K562 (cell line): ENCODE measurements around the gene GNRHR. TPM values are rescaled to one million over a fixed set of nuclear protein-coding genes. Genes with fewer than 3 reads are reported as not detected.
A peak's percentile ranks its signal among the peaks of the same experiment; 100 is the strongest.

Source experiments
- ATAC-seq: fragments of 200-7000 bp; cut with Tn5 transposase; 3 replicates; pipeline ENCODE4 v1.9.1; 2020; ENCODE audit warnings: moderate library complexity
- BruUV-seq: library from RNA; stranded (reverse); fragments of 400-500 nt; replicated peaks from 2 replicates; lab custom pipeline; 2021; lab: Mats Ljungman, UMichigan
- CTCF ChIA-PET: fragments of 300-600 bp; formaldehyde crosslinking; extraction: SDS; loops from one replicate; lab custom pipeline; 2021; ENCODE audit warnings: low intra/inter-chr PET ratio; lab: Yijun Ruan, JAX
- POLR2A ChIA-PET: fragments of 300-600, 350-650 bp; sonication (Branson Sonifier 250); formaldehyde crosslinking; extraction: SDS; loops from one replicate; lab custom pipeline; 2021; ENCODE audit warnings: antibody characterized with exemption, inconsistent platforms; lab: Yijun Ruan, JAX
- DNase-seq, 4 experiments: peaks; one replicate each; pipeline versions ENCODE4 v3.0.0 to v3.0.0-alpha.2; 2011 to 2018; ENCODE audit warnings: low spot score in 3 of 4, mixed read lengths in 3 of 4; ENCODE audit errors: extremely low read depth in 1 of 4
- FAIRE-seq: peaks from 2 replicates; lab custom pipeline; 2011; peaks lifted over from hg19 to GRCh38; lab: Jason Lieb, UNC
- H2AFZ ChIP-seq: 2 replicates; pipeline ENCODE4 v1.6.0; 2011; ENCODE audit warnings: low read depth, low read length, control low read depth, inconsistent platforms
- H3K27ac ChIP-seq: fragments of 200-600 bp; 3 replicates; pipeline ENCODE4 v1.8.0; 2011; ENCODE audit warnings: low read depth, mild to moderate bottlenecking, control low read depth, inconsistent platforms, low read length, moderate library complexity, mixed read lengths; ENCODE audit errors: extremely low read depth
- H3K27me3 ChIP-seq, 2 experiments: fragments of 300-600 bp in 1 of 2; 2 replicates in 1 of 2; 3 replicates in 1 of 2; pipeline versions ENCODE4 v1.6.0 to v1.8.0; 2011; ENCODE audit warnings: inconsistent platforms in 2 of 2, low read length in 2 of 2, mild to moderate bottlenecking in 1 of 2, mixed read lengths in 1 of 2, moderate library complexity in 1 of 2; ENCODE audit not compliant: control insufficient read depth in 2 of 2, insufficient read depth in 2 of 2
- H3K36me3 ChIP-seq: fragments of 300-600 bp; 3 replicates; pipeline ENCODE4 v1.8.0; 2011; ENCODE audit warnings: mild to moderate bottlenecking, low read length, inconsistent platforms; ENCODE audit not compliant: control insufficient read depth, insufficient read depth
- H3K4me1 ChIP-seq, 2 experiments: fragments of 200-600 bp in 1 of 2; replicated peaks in 1 of 2; 2 replicates in 1 of 2; 3 replicates in 1 of 2; pipeline versions ENCODE4 v1.5.1 to v1.8.0; 2011; ENCODE audit warnings: inconsistent platforms in 2 of 2, low read length in 2 of 2, mild to moderate bottlenecking in 1 of 2, mixed read lengths in 1 of 2, moderate library complexity in 1 of 2; ENCODE audit not compliant: control insufficient read depth in 2 of 2, insufficient read depth in 2 of 2
- H3K4me2 ChIP-seq: 2 replicates; pipeline ENCODE4 v1.6.1; 2011; ENCODE audit warnings: low read length, control low read depth, inconsistent platforms, mixed read lengths; ENCODE audit not compliant: insufficient read depth
- H3K4me3 ChIP-seq: fragments of 200-600 bp; sonication (generic), shearing (Covaris generic); 2 replicates; pipeline ENCODE4 v1.5.1; 2016; ENCODE audit warnings: control low read depth, inconsistent platforms
- H3K79me2 ChIP-seq: fragments of 200-600 bp; 3 replicates; pipeline ENCODE4 v1.8.0; 2011; ENCODE audit warnings: low read length, inconsistent platforms; ENCODE audit not compliant: control insufficient read depth, insufficient read depth
- H3K9ac ChIP-seq, 2 experiments: 2 replicates each; pipeline versions ENCODE4 v1.6.0 to v1.6.1; 2011; ENCODE audit warnings: low read depth in 2 of 2, low read length in 2 of 2, control low read depth in 1 of 2, inconsistent platforms in 1 of 2, mild to moderate bottlenecking in 1 of 2, mixed read lengths in 1 of 2; ENCODE audit not compliant: insufficient read depth in 1 of 2
- H3K9me1 ChIP-seq: one replicate; pipeline ENCODE4 v1.6.0; 2011; ENCODE audit warnings: inconsistent platforms, mild to moderate bottlenecking, low read length, moderate library complexity; ENCODE audit not compliant: control insufficient read depth, insufficient read depth
- H3K9me3 ChIP-seq: replicated peaks from 2 replicates; pipeline ENCODE4 v1.5.1; 2011; ENCODE audit warnings: low read depth, low read length, inconsistent platforms; ENCODE audit not compliant: control insufficient read depth, insufficient read depth
- H4K20me1 ChIP-seq: replicated peaks from 2 replicates; pipeline ENCODE4 v1.6.1; 2011; ENCODE audit warnings: low read length, inconsistent platforms, mixed read lengths; ENCODE audit not compliant: control insufficient read depth, insufficient read depth
- BMI1 ChIP-seq: fragments of 150-350 bp; IDR thresholded peaks from 2 replicates; pipeline ENCODE4 v1.6.1; 2014; ENCODE audit warnings: low read length
- BRD4 ChIP-seq: fragments of 200-600 bp; sonication (generic); IDR thresholded peaks from 2 replicates; pipeline ENCODE4 v1.6.1; 2017; ENCODE audit warnings: inconsistent platforms
- CHD1 ChIP-seq: fragments of 200-600 bp; sonication (generic); IDR thresholded peaks from one replicate; pipeline ENCODE4 v1.6.1; 2012; ENCODE audit warnings: mild to moderate bottlenecking, moderate library complexity, low read length, inconsistent platforms
- CXXC5 ChIP-seq: fragments of 250-450 bp; sonication (Bioruptor Pico); IDR thresholded peaks from 2 replicates; pipeline ENCODE4 v1.8.0; 2022; ENCODE audit warnings: inconsistent platforms, mild to moderate bottlenecking, moderate library complexity
- ELF2 ChIP-seq: fragments of 250-450 bp; sonication (Bioruptor Pico); IDR thresholded peaks from 2 replicates; pipeline ENCODE4 v1.5.0; 2021; ENCODE audit warnings: mild to moderate bottlenecking
- ETV1 ChIP-seq: fragments of 450-650 bp; conservative IDR thresholded peaks from 2 replicates; pipeline ENCODE4 v1.6.1; 2016; ENCODE audit warnings: missing genetic modification characterization, control low read depth, low read depth, missing compliant biosample characterization
- KLF6 ChIP-seq: fragments of 250-450 bp; sonication (Bioruptor Pico); IDR thresholded peaks from 2 replicates; pipeline ENCODE4 v1.4.0; 2020; ENCODE audit warnings: mild to moderate bottlenecking, moderate library complexity, borderline replicate concordance
- MEF2A ChIP-seq: IDR thresholded peaks from 2 replicates; pipeline ENCODE4 v1.6.1; 2011; ENCODE audit warnings: low read depth, mild to moderate bottlenecking, low read length, moderate library complexity; ENCODE audit not compliant: control insufficient read depth
- MTA1 ChIP-seq: fragments of 450-650 bp; IDR thresholded peaks from 2 replicates; pipeline ENCODE4 v1.6.1; 2017; ENCODE audit warnings: borderline replicate concordance
- NELFE ChIP-seq: IDR thresholded peaks from 2 replicates; pipeline ENCODE4 v1.6.1; 2011; ENCODE audit warnings: mild to moderate bottlenecking; ENCODE audit not compliant: insufficient read depth, insufficient read length
- NFIC ChIP-seq: fragments of 450-650 bp; IDR thresholded peaks from 2 replicates; pipeline ENCODE4 v1.6.1; 2017; ENCODE audit warnings: mild to moderate bottlenecking, inconsistent platforms
- NR2C1 ChIP-seq, 2 experiments: fragments of 450-650 bp; IDR thresholded peaks; 2 replicates each; pipeline ENCODE4 v1.6.1; 2017; ENCODE audit warnings: mild to moderate bottlenecking in 2 of 2, antibody characterized with exemption in 1 of 2, inconsistent platforms in 1 of 2, missing compliant biosample characterization in 1 of 2, missing genetic modification characterization in 1 of 2
- SAFB ChIP-seq: fragments of 200-400 bp; formaldehyde crosslinking; IDR thresholded peaks from 2 replicates; pipeline ENCODE4 v1.6.1; 2017; ENCODE audit warnings: low read depth, low read length, borderline replicate concordance
- SMARCC2 ChIP-seq: fragments of 450-650 bp; IDR thresholded peaks from 2 replicates; pipeline ENCODE4 v1.6.1; 2017; ENCODE audit warnings: antibody characterized with exemption, moderate library complexity, mild to moderate bottlenecking, low read depth
- SP2 ChIP-seq: IDR thresholded peaks from 2 replicates; pipeline ENCODE4 v1.6.1; 2011; ENCODE audit warnings: mild to moderate bottlenecking, low read depth, low read length, moderate library complexity; ENCODE audit not compliant: poor library complexity, severe bottlenecking; ENCODE audit errors: extremely low read depth
- TEAD2 ChIP-seq: fragments of 450-650 bp; IDR thresholded peaks from 2 replicates; pipeline ENCODE4 v1.6.1; 2016; ENCODE audit warnings: missing genetic modification characterization, control low read depth, missing compliant biosample characterization
- TFAM ChIP-seq: fragments of 250-450 bp; sonication (Bioruptor Pico); conservative IDR thresholded peaks from 2 replicates; pipeline ENCODE4 v1.5.0; 2021; ENCODE audit warnings: mild to moderate bottlenecking, moderate library complexity
- TRIM25 ChIP-seq: fragments of 450-650 bp; IDR thresholded peaks from 2 replicates; pipeline ENCODE4 v1.7.0; 2016; ENCODE audit warnings: borderline replicate concordance
- XRCC4 ChIP-seq: IDR thresholded peaks from one replicate; pipeline ENCODE4 v1.6.1; 2011; ENCODE audit not compliant: insufficient read depth, insufficient read length; ENCODE audit errors: extremely low read depth
- ZNF584 ChIP-seq: fragments of 200-800 bp; sonication (Bioruptor generic); IDR thresholded peaks from 2 replicates; pipeline ENCODE4 v1.6.1; 2016; ENCODE audit warnings: low read depth, mild to moderate bottlenecking, missing genetic modification characterization, missing compliant biosample characterization
- WGBS: fragments of 100-300 bp; shearing (Covaris generic); methylation state at CpG from one replicate; pipeline ENCODE4 v1.1.6; 2016; ENCODE audit warnings: low coverage, mixed read lengths; ENCODE audit not compliant: insufficient coverage; ENCODE audit errors: missing lambda C conversion rate; 5-methylcytosine and 5-hydroxymethylcytosine counted together
- in situ Hi-C: fragments of 300-500 bp; cut with MboI; formaldehyde crosslinking; loops from 4 replicates; pipeline ENCODE4 v1.15.0; 2018; ENCODE audit warnings: inconsistent platforms, mixed read lengths
- intact Hi-C: fragments of 100-400 bp; cut with micrococcal nuclease; formaldehyde crosslinking; loops from 2 replicates; pipeline ENCODE4 v1.14.2; 2022
- polyA plus RNA-seq, 8 experiments: library from polyadenylated mRNA; depleted of rRNA in 4 of 8; stranded (reverse) in 5 of 8; unstranded in 3 of 8; fragments of >200 nt; fragmentation: Nextera tagmentation in 2 of 8; fragmentation: Illumina TruSeq in 1 of 8; extraction: Ambion mirVana in 2 of 8; extraction: Trizol in 1 of 8; gene quantifications; 2 replicates each; pipeline versions ENCODE4 v1.2.1 to v1.2.3, GENCODE V29; 2011 to 2014; ENCODE audit warnings: inconsistent platforms in 1 of 8, missing spikeins in 1 of 8
- total RNA-seq, 7 experiments: library from RNA; depleted of rRNA in 6 of 7; stranded (reverse); fragments of >200 nt in 6 of 7; fragmentation: Illumina TruSeq in 2 of 7; extraction: Trizol in 2 of 7; gene quantifications; 2 replicates each; pipeline versions ENCODE4 v1.2.1 to v1.2.3, GENCODE V29; 2011 to 2021; ENCODE audit warnings: low replicate concordance in 1 of 7

Gene GNRHR
- total and polyA plus RNA-seq, 9 of the 15 experiments (the other 6 are each of a cell fraction or from before 2014, with no cell fraction given): 0.06 to 0.13 TPM; not detected in 7

DNA sequence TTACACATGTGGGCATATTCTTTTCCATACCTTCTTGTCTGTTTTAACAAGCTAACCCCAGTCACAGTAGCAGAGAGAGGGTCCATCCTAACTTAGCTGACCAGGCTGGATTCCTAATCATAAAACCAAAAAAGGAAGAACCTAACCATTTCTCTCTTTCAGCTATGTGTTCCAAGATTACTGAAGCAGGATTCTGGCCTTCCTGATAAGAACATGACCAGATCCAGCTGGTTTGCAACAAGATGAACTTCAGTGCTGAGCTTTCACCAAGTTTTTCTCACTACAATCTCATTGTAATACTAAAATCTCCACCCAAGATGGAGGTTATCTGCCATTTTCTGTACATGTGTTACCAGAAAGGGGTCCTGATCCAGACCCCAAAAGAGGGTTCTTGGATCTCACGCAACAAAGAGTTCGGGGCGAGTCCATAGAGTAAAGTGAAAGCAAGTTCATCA is 32.8 kb downstream of the GNRHR start (continued):
- TF ChIP-seq BMI1 (no peak), NELFE (no peak), TEAD2 (tag) (no peak), SAFB (no peak), BRD4 (no peak), SP2 (no peak), MTA1 (no peak)

DNA sequence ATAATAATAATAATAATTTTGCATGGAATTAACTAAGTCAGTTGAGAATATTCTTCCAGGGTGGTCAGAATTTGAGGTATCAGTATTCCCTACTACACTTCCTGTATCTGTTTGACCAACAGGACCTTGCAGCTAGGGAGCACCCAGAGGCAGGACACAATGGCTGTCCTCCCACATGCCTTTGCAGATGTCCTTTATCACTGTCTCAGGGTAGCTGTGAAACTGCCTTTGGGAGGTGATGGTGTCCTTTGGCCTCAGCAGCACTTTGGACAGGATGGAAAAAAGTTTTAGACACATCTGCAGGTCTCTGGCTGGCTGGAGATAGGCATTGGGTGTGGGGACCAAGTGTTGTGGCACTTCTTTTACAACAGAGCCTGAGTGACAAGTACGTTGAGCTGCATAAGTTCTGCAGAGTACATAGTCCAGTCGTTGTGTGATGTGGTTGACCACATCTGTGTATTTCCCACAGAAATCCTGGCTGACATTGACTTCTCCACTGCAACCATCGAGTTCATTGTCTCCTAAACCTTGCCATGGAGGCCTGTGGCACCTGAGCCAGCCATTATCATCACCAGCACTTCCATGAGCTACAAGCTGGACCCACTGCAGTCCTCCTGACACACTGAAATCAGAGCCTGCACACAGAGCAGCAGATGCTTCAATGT is 34.1 kb downstream of the GNRHR start:
- CTCF ChIA-PET: no interaction called here
- peak; percentile 35 for ATAC-seq
- peak in 2 of 4 experiments; percentile 54 to 76 for DNase-seq
- peak; percentile 77 for FAIRE-seq
- 38% methylated on average over 3 of the region's 3 CpGs for WGBS
- Histone ChIP-seq H2AFZ (peak overlapping the region; percentile 66), H3K27me3 (no peaks in the 10 kb centered on the region), H4K20me1 (no peaks in the 10 kb centered on the region), H3K36me3 (peaks cover 38% of the 10 kb centered on the region), H3K4me1 (peaks cover 19 to 42% of the 10 kb centered on the region in 2 experiments), H3K79me2 (peaks cover 55% of the 10 kb centered on the region), H3K9me1 (no peaks in the 10 kb centered on the region), H3K4me3 (no peak overlapping the region), H3K9me3 (no peaks in the 10 kb centered on the region), H3K4me2 (peak overlapping the region; percentile 68), H3K9ac (peak overlapping the region; percentile 82 to 88; a peak in 3 of 4 replicates), H3K27ac (peak overlapping the region; percentile 99)
- intact Hi-C loops (loop anchor here (5.0 to 10.0 kb wide), 2 partner anchors 173 to 195 kb away; partner anchors contain the start of gene CENPC), in situ Hi-C loops (no loop called here)
- POLR2A ChIA-PET: interaction anchor here (0.7 to 2.1 kb wide), 6 partner anchors 9 to 429 kb away, joined by 3 to 9 read pairs (median 5); partner anchors contain the start of gene UBA6
- no TSS peak for BruUV-seq
- TF ChIP-seq SP2: no peak
- TF ChIP-seq ETV1 (tag): no peak
- no peak for TF ChIP-seq TFAM
- no peak for TF ChIP-seq XRCC4
- no peak for TF ChIP-seq MEF2A
- TF ChIP-seq NFIC: peak; percentile 35; the same call in 1 of the 2 replicates
- TF ChIP-seq CXXC5 (CRISPR knock-in tag): peak; percentile 23; the same call in 1 of the 2 replicates
- no peak for TF ChIP-seq CHD1
- TF ChIP-seq SMARCC2: 0 out of 2 replicates have a peak, but pooled peaks have one; percentile 19
- TF ChIP-seq KLF6 (CRISPR knock-in tag): no peak
- TF ChIP-seq TRIM25: no peak
- TF ChIP-seq ZNF584 (CRISPR knock-in tag): no peak
- TF ChIP-seq NR2C1 (IDR thresholded peaks at IDR 0.05): no peak
- TF ChIP-seq NR2C1 (tag; IDR thresholded peaks at IDR 0.05): peak; percentile 31; the same call in 1 of the 2 replicates
- TF ChIP-seq ELF2 (CRISPR knock-in tag): no peak
